ENCODE results near the gene PPIAL4G. TPM values are rescaled to one million over a fixed set of nuclear protein-coding genes. Genes with fewer than 3 reads are reported as not detected.
A peak's percentile ranks its signal among the peaks of the same experiment; 100 is the strongest.
"Not testable (repeated sequence)": the region's sequence is repeated elsewhere in the genome, so short reads cannot be mapped to it uniquely, and the experiment has no call there.

The PPIAL4G gene
- total and polyA plus RNA-seq, 10 of the 15 experiments (the other 5 are each of a cell fraction or from before 2014, with no cell fraction given), result not detected

- H3K27ac ChIP-seq (ENCODE audit: control insufficient read depth, insufficient read depth); CTCF ChIA-PET; BruUV-seq (replicated peaks); H3K27me3 ChIP-seq (replicated peaks in 1 of 2; ENCODE audit: control insufficient read depth in 2 of 2, insufficient read depth in 2 of 2, low read length in 1 of 2); H4K20me1 ChIP-seq (ENCODE audit: control insufficient read depth, insufficient read depth); RAD21 ChIA-PET (ENCODE audit: unreplicated experiment); SMC1A ChIA-PET (ENCODE audit: uncharacterized antibody, unreplicated experiment); H3K79me2 ChIP-seq (ENCODE audit: control insufficient read depth, insufficient read depth, low read length); H3K4me1 ChIP-seq (ENCODE audit: control insufficient read depth, insufficient read depth, low read length); DNase-seq (ENCODE audit: low read depth, low spot score); H3K4me2 ChIP-seq (ENCODE audit: control insufficient read depth, insufficient read depth); H2AFZ ChIP-seq (ENCODE audit: control insufficient read depth, low read depth, low read length); H3K9me3 ChIP-seq (replicated peaks; ENCODE audit: control insufficient read depth, insufficient read depth, low read length); ATAC-seq; FAIRE-seq; H3K9ac ChIP-seq (ENCODE audit: control insufficient read depth, insufficient read depth, low read length); H3K36me3 ChIP-seq (ENCODE audit: control insufficient read depth in 2 of 2, insufficient read depth in 2 of 2, low read length in 1 of 2); in situ Hi-C loops (cut with MboI); POLR2A ChIA-PET; intact Hi-C loops (cut with micrococcal nuclease; ENCODE audit: unreplicated experiment): not testable (repeated sequence)
- H3K4me3 ChIP-seq, result peak overlapping the region; percentile 57; the same call in 1 of the 2 replicates
- WGBS (ENCODE audit: insufficient coverage, insufficient replicate concordance, low lambda C conversion rate, missing lambda C conversion rate), result 0% methylated on average over 11 of the region's 11 CpGs
- 0 out of 2 replicates have a peak, but pooled peaks have one; percentile 12 for TF ChIP-seq RUNX3 (IDR thresholded peaks at IDR 0.05; ENCODE audit: low read length)
- TF ChIP-seq ATF7 (IDR thresholded peaks at IDR 0.05; ENCODE audit: low read depth), result 0 out of 2 replicates have a peak, but pooled peaks have one; percentile 25
- TF ChIP-seq MEF2B (IDR thresholded peaks at IDR 0.05; ENCODE audit: partially characterized antibody, poor library complexity, severe bottlenecking), result peak; percentile 42
These were observed 24.7 kb downstream of the PPIAL4G start for GRCh38 chr1:148458398-148458797.

DNA sequence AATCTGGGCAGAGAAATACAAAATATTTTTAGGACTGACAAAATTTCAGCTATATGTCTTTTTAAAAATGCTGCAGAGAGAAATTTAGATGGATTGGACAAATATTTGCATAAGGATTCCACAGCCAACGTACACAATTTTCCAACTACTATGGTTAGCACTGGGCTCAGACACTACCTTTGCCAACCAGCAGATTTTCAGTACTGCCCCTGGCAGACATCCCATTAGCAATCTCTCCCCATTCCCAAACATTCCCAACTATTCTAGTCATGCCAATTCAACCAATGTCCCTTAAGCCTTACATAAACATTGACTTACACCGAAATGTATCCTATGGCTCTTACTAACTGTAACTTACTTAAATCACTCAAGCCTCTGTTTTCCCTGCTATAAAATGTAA is 30.3 kb downstream of the PPIAL4G start:
- BruUV-seq (replicated peaks); in situ Hi-C loops (cut with MboI); H3K79me2 ChIP-seq (ENCODE audit: control insufficient read depth, insufficient read depth, low read length); H3K9me3 ChIP-seq (replicated peaks; ENCODE audit: control insufficient read depth, insufficient read depth, low read length); H3K9ac ChIP-seq (ENCODE audit: control insufficient read depth, insufficient read depth, low read length); CTCF ChIA-PET; H3K36me3 ChIP-seq (ENCODE audit: control insufficient read depth in 2 of 2, insufficient read depth in 2 of 2, low read length in 1 of 2); DNase-seq (ENCODE audit: low read depth, low spot score); H2AFZ ChIP-seq (ENCODE audit: control insufficient read depth, low read depth, low read length); H4K20me1 ChIP-seq (ENCODE audit: control insufficient read depth, insufficient read depth); H3K27me3 ChIP-seq (replicated peaks in 1 of 2; ENCODE audit: control insufficient read depth in 2 of 2, insufficient read depth in 2 of 2, low read length in 1 of 2); RAD21 ChIA-PET (ENCODE audit: unreplicated experiment); intact Hi-C loops (cut with micrococcal nuclease; ENCODE audit: unreplicated experiment); H3K27ac ChIP-seq (ENCODE audit: control insufficient read depth, insufficient read depth); H3K4me1 ChIP-seq (ENCODE audit: control insufficient read depth, insufficient read depth, low read length); ATAC-seq; POLR2A ChIA-PET; FAIRE-seq; H3K4me2 ChIP-seq (ENCODE audit: control insufficient read depth, insufficient read depth); SMC1A ChIA-PET (ENCODE audit: uncharacterized antibody, unreplicated experiment); H3K4me3 ChIP-seq: not testable (repeated sequence)
- WGBS (ENCODE audit: insufficient coverage, insufficient replicate concordance, low lambda C conversion rate, missing lambda C conversion rate), result 50% methylated on average over 2 of the region's 2 CpGs
